Globus pallidus (tissue), 1 donor: ENCODE measurements around the gene MCAT.

Experiments
- DNase-seq: peaks from one replicate; pipeline ENCODE4 v3.0.0-alpha.2; 2015; ENCODE audit warnings: low spot score

Gene MCAT

GRCh38 chr22:43172191-43172590 lies 29.0 kb upstream of the MCAT start:
- no peak for DNase-seq

DNA sequence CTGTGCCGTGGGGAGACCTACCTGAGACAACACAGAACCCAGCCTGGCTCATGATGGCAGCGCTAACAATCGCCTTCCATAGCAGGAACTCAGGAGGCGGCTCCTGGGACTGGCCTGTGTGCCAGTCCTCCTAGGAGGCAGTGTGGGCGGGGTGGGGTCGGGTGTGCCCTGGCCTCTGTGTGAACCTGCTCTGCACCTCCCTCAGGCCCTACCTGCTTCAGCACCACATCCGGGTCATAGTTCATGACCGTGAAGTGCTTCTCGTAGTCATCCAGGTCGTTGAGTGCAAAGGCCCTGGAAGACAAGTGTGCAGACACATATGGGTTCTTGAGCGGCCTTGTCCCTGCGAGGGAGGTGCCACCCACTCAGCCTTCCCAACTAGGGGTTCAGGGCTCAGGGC lies 28.4 kb upstream of the MCAT start:
- no peak for DNase-seq

DNA sequence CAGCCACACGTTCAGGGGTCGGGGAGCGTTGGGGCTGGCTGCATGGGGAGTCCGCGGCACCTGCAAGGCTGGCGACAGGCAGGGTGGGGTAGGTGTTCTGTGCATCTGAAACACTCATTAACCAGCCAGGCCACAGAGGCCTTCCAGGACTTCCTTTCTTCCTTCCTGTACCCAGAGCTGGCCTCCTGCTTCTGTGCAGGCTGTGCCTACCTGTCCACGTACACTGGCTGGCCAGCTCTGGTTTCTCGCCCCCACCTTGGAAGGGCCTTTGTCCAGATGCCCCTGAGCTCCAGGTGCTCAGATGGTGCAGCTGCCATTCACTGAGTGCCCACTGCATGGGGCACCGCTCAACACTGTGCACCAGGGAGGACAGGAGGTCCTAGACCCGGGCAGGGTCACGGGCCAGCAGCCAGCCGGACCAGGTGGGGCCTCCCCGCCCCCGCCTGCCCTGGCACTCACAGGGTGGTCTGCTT lies 27.9 kb upstream of the MCAT start:
- no peak for DNase-seq

- DNase-seq = no peak
Measured at GRCh38 chr22:43170131-43170480, 26.9 kb upstream of the MCAT start.

- DNase-seq = no peak
Measured at GRCh38 chr22:43169310-43170130, 26.3 kb upstream of the MCAT start.

GRCh38 chr22:43168471-43169309 lies 25.5 kb upstream of the MCAT start:
- DNase-seq = no peak

DNA sequence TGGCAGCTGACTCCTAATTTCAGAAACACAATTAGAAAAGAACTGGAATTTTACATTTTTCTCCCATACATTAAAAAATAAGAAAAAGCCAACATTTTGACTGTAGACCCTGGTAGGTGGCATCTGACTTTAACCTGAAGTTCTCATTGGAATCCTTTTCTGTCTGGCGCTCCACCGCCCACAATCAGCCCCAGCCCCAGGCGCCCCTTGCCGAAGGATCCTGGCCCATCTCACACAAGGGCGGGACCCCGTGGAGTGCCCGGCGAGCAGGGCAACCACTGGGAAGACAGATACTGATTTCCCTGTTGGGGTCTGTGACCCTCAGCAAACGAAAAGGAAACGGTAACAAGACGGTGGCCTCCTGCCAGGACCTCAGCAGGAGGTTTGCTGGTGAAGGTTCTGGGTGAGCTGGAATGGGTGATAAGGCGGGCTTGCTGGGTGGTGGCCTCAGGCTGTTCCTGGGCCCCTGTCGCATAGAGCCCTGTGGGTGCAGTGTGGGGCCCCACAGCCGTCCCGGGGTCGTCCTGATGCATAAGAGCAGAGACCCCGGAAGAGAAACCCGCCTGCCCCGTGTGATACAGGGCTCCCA lies 23.9 kb upstream of the MCAT start:
- no peak for DNase-seq

DNA sequence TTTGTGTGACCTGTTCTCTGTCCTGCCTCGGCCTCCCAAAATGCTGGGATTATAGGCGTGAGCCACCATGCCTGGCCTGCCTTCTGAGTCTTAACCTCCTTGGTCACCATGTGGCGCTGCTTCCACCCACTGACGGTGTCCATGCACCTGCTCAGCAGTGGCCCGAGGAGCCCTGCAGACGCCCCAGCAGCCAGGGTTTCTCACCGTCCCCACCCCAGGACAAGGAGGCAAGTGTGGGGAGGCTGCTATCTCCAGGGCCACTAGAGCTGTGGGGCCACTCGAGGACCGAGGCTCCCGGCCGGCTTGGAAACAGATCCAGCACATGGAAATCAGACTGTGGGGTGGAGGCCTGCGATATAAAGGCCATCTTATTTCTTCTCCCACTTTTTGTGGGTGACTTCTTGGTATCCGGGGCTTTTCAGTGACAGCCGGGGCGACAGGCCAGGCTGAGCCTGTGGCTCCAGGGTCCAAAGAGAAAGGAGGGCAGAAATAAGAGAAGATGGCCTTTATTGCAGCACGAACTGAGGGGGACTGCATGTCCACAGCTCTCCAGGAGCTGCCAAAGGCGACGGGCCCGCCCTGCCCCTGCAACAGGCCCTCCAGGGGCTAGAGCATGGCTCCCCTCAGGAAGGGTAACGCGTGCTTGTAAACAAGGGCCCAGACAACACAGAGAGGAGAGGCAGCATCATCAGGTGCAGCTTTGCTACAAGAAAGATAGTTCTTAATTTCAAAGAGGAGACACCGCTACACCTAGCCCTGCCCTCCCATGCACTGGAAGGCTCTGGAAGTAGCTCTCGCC lies 23.1 kb upstream of the MCAT start:
- DNase-seq = no peak

GRCh38 chr22:43164636-43165035 lies 21.4 kb upstream of the MCAT start:
- DNase-seq = no peak

GRCh38 chr22:43163241-43163795 lies 20.1 kb upstream of the MCAT start:
- DNase-seq = no peak

DNA sequence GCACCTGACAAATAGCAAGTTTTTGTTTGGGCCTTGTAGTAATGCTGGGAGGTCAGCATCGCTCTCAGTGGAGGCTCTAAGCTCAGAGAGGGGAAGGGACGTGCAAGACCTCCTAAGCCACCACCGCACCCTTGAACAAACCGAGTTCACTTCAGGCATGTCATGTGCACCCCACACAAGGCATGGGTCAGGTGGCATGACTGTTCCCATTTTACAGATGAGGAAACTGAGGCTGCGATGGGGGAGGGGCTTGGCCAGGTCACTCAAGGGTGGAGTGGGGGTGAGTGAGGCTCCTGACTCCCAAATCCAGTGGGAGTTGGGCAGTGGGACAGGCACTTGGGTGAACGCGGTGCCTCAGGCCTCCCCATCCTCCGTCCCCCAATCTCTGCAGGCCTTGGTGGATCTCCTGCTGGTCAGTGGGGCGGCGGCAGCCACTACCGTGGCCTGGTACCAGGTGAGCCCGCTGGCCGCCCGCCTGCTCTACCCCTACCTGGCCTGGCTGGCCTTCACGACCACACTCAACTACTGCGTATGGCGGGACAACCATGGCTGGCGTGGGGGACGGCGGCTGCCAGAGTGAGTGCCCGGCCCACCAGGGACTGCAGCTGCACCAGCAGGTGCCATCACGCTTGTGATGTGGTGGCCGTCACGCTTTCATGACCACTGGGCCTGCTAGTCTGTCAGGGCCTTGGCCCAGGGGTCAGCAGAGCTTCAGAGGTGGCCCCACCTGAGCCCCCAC lies 19.4 kb upstream of the MCAT start:
- DNase-seq = no peak

DNA sequence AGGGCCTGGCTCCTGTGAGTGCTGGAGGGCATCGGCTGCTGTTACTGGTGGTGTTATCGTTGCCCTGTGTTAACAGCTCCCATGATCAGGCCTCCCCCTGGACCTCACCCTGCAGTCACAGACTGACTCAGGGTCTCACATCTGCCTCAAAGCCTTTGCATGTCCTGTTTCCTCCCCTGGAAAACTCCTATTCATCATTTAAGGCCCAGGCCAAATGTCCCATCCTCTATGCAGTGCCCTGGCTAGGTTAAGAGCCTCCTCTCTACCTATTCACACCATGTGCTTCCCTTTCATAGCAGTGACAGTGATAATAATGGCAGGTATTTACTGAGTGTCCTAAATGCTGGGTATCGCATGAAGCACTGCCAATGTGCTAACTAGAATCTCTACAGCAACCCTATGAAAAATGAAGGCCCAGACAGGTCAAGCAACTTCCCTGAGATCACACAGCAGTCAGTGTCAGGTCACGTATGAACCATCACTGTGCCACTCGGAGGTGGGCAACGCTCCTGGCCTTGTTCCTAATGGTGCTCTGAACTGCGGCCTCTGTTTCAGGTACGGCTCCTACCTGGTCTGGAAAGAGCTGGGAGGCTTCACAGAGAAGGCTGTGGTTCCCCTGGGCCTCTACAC lies 17.4 kb upstream of the MCAT start:
- DNase-seq = no peak

GRCh38 chr22:43159484-43160178 lies 16.4 kb upstream of the MCAT start:
- no peak for DNase-seq

GRCh38 chr22:43158778-43159483 lies 15.7 kb upstream of the MCAT start:
- no peak for DNase-seq

GRCh38 chr22:43157874-43158546 lies 14.8 kb upstream of the MCAT start:
- DNase-seq = no peak

DNA sequence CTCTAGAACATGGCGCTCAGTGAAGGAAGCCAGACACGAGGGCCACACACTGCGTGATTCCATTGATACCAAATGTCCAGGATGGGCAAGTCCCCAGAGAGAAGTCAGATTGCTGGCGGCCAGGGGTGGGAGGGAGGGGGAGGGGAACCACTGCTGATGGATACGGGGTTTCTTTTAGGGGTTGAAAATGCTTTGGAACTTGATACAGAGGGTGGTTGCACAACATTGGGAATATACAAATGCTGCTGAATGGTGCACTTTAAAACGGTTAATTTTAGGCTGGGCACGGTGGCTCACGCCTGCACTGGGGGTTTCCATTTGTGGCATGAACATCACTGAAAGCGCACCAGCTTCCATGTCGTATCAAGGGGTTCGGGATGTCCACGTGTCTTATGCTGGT lies 13.2 kb upstream of the MCAT start:
- no peak for DNase-seq

GRCh38 chr22:43155789-43156188 lies 12.6 kb upstream of the MCAT start:
- no peak for DNase-seq

DNA sequence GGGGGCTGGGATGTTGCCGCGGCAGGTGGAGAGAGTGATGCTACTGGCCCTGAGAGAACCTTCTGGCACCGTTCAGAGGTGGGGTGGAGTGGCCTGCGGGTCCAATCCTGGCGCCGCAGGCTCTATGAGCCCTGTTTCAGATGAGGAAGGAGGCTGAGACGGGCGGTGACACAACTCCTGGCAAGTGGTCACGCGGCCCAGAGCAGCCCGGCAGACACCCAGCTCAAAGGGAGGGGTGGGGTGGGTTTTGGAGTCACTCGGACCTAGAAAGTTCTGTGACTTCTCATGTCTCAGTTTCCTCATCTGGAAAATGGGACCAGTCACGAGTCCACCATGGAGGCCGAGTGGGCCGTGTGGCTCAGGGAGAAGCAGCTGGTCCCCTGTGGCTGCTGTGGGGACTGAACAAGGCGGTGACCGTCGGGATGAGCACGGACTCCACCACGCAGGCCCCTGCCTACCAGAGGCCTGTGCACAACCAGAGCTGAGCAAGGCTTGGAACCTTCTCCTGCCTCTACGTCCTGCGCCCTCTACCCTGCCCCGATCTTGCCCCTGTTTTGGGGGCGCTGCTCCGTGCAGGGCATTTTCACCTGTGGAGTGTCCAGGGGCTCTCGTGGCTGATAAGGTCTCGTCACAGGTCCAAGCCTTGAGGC lies 11.8 kb upstream of the MCAT start:
- no peak for DNase-seq
